GM12875 (cell line): ENCODE results near the gene CALM3.
"Not testable (repeated sequence)": the region's sequence is repeated elsewhere in the genome, so short reads cannot be mapped to it uniquely, and the experiment has no call there.

Experiments used
- H3K4me3 ChIP-seq: one replicate; pipeline ENCODE4 v1.5.1; 2011; ENCODE audit warnings: low read depth, low read length, control low read depth
- CTCF ChIP-seq: IDR thresholded peaks from 2 replicates; pipeline ENCODE4 v1.5.1; 2011; ENCODE audit warnings: low read depth, mild to moderate bottlenecking, control low read depth, inconsistent platforms, low read length, moderate library complexity, borderline replicate concordance; ENCODE audit not compliant: insufficient read depth

Gene CALM3

GRCh38 chr19:46622118-46622446, 21.0 kb downstream of the CALM3 start:
- TF ChIP-seq CTCF, result no peak
- no peak overlapping the region for H3K4me3 ChIP-seq

- H3K4me3 ChIP-seq, result peak overlapping the region; percentile 55
- no peak for TF ChIP-seq CTCF
Measured at GRCh38 chr19:46623915-46624502, 22.9 kb downstream of the CALM3 start.

- peak within 1 kb of the TSS; percentile 55 for H3K4me3 ChIP-seq
- TF ChIP-seq CTCF, result 0 out of 2 replicates have a peak, but pooled peaks have one; percentile 1
Measured at GRCh38 chr19:46624958-46625661, 24.0 kb downstream of the CALM3 start, which contains the start of gene PTGIR. TSS of gene PTGIR (minus strand) at chr19:46625089. CDS start at chr19:46624225, 864 bp downstream.

- TF ChIP-seq CTCF, result no peak
- H3K4me3 ChIP-seq, result no peak overlapping the region
Measured at GRCh38 chr19:46625731-46626130, 24.6 kb downstream of the CALM3 start.

- TF ChIP-seq CTCF, result no peak
- H3K4me3 ChIP-seq, result no peak overlapping the region
Measured at GRCh38 chr19:46626446-46626845, 25.3 kb downstream of the CALM3 start.

GRCh38 chr19:46628970-46629369, 27.8 kb downstream of the CALM3 start:
- not testable (repeated sequence) for H3K4me3 ChIP-seq

GRCh38 chr19:46629546-46630025, 28.5 kb downstream of the CALM3 start:
- no peak for TF ChIP-seq CTCF

More at GRCh38 chr19:46629546-46630025, 28.5 kb downstream of the CALM3 start:
- H3K4me3 ChIP-seq, result no peak overlapping the region
